Measurements from ENCODE around the gene CABYR.

DNA sequence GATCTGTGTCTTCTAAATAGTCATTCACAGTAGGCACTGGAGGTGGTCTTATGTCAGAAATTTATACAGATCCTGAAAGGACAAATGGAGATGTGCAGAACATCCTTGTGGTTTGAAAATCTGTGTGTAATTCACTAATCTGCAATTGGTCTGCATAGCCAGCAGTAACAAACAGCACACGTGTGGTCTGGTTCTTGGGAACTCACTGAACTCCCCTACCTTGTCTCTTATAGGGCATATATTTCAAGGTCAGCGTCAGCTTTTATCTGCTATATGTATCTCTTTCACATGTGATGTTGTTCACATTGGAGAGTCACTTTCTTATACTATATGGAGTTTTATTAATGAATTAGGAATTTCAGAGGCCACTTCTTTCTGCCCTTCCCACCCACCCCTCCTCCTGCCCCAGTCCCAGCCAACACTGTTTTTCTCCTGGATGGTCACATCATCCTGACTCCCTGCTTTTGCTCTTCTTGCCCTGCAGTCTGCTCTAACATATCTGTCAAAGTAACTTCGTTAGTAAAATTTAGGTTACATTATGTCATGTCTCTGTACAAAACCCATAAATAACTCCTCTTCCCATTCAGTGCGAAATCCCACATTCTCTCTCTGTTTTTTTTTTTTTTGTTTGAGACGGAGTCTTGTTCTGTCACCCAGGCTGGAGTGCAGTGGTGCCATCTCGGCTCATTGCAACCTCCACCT lies 35.4 kb upstream of the CABYR start:
- TF ChIP-seq POLR2AphosphoS5 (IDR thresholded peaks at IDR 0.05; ENCODE audit: low read depth, low read length) (no peak), ZNF326 (CRISPR knock-in tag; IDR thresholded peaks at IDR 0.05; ENCODE audit: borderline replicate concordance) (no peak), SMC3 (IDR thresholded peaks at IDR 0.05; ENCODE audit: low read length) (no peak), ZNF816 (CRISPR knock-in tag; IDR thresholded peaks at IDR 0.05; ENCODE audit: borderline replicate concordance) (no peak), CHCHD3 (CRISPR knock-in tag; IDR thresholded peaks at IDR 0.05) (no peak), KMT2A (CRISPR knock-in tag; IDR thresholded peaks at IDR 0.05) (no peak)

Measured in HepG2 (cell line).